Measurements from ENCODE around the gene STK10.

STK10 gene

DNA sequence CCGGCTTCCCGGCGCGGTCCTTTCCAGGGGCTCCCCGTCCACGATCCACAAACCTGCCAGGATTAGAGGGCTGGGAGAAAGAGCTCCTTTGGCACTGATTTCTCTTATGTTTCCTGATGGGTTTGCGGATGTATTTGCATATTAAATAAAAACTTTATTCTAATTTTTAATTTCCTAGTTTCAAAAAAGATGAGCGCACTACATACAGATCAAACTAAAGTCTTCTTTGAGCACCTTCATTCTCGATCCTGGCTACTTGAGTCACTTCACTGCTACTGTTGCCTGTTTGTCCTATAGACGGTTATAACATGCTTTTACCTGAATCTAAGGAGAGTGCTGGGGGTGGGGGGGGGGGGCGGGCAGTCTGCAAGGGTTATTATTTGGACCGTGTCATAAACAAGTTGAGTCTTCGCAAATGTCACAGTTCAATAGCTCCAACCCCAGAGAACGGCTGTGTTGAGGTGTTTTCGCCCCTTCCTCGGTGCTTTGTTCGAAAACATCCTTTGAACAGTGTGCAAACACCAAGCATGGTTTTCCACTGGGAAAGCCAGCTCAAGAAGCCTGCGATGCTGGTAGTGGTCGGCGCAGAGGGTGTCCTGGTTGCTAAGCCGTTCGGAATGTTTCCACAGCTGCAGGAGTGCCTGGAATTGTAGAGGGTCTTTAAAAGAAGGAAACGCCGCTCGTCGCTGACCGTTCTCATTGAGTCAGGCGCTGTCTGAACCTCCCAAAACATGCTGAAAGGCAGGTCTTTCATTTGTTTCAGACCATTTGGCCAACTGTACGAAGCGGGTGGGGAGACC lies 1.1 kb upstream of the STK10 start:
- no peak for DNase-seq

DNA sequence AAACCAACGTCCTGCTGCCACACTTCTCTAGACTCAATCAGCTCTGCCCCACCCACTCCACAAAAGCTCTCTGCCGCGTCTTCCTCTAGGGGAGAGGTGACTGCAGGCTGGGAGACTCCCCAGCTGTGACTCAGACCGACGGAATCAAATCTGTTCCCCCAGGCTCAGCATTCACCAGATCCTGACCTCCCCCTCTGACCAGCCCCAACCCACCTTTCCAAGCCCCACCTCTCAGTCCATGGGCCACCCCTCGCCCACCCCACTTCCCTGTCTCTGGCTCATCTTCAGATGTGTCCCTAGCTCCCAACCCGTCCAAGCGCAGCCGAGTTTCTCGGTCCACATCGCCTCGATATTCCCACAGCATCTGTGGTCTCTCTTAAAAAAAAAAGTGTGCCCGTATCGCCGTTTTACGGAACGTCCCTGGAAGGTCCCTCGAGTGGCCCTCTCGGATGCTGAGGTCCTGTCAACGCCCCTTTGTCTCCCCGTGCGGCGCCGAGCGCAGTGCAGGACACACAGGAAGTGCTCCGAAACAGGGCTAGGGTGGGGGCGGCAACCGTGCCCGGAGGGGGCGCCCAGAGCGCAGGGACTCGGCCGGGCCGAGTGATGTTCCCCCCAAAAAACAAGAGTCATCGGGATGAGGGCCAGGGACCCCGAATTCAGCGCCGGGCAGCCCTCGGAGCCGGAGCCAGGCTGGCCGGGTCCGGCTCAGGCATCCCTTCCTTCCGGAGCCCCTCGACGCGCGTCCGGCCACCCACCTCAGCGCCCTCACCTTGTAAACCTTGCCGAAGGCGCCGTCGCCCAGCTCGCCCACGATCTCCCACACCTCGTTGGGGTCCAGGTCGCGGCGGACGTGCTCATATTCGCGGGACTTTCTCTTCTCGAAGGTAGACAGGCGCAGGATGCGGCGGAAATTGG lies 649 bp downstream of the STK10 start:
- DNase-seq, result no peak

- no peak for DNase-seq
Observed at GRCh38 chr5:172186114-172186695, 1.8 kb downstream of the STK10 start.

GRCh38 chr5:172185096-172185461 lies 2.9 kb downstream of the STK10 start:
- no peak for DNase-seq

- DNase-seq, result no peak
Observed at GRCh38 chr5:172183881-172184280, 4.1 kb downstream of the STK10 start.

DNA sequence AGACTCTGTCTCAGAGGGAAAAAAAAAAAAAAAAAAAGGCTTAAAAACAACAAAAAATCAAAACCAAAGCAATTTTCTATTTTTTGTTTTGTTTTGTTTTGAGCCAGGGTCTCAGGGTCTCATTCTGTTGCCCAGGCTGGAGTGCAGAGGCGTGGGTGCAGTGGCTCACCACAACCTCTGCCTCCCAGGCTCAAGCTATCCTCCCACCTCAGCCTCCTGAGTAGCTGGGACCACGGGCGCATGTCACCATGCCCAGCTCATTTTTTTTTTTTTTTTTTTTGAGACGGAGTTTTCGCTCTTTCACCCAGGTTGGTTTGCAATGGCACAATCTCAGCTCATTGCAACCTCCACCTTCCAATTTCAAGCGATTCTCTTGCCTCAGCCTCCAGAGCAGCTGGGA lies 5.7 kb downstream of the STK10 start:
- DNase-seq, result no peak

GRCh38 chr5:172180936-172181335 lies 7.1 kb downstream of the STK10 start:
- DNase-seq, result no peak

DNA sequence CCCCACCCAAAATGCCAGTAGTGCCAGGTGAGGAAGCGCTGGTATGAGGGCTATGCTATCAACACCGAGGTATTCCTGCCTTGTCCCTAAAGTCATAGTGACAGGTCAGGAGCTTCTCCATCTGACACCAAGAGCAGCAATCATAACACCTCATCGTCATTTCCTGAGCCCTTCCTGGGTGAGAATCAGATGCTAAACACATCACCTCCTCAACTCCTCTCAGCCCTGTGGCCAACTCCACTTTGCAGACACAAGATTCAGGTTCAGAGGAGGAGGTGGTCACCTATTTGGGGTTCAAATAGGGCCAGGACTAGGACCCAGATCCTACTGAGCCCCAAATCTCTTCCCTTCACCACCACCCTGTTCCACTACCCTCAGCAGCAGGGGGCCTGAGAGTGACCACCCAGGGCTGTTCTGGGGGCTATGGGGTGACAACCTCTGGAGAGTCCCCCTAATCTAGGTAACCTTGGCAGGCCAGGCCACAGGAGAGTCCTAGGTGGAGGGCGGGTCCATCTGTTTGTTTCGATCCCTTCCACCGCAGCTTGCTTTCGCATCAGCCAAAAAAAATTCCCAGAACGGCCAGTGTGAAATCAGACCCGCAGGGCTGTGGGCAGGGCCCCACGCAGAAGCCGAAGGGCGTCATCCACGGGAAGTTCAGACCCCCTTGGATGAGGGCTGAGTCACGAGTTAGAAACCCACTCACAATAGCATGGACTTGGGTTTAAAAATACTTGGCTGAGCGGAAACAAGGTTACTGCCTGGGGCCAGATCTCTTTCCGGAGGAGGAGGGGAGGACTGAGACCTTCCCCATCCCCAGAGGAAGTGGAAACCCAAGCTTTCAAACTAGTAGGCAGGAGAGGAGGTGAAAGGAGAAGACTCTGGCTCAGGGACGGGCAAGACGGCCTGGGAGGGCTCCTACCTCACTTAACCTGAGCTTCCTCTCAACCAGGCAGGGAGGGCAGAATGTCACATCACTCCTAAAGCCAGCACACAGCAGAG lies 8.7 kb downstream of the STK10 start:
- DNase-seq, result no peak

DNA sequence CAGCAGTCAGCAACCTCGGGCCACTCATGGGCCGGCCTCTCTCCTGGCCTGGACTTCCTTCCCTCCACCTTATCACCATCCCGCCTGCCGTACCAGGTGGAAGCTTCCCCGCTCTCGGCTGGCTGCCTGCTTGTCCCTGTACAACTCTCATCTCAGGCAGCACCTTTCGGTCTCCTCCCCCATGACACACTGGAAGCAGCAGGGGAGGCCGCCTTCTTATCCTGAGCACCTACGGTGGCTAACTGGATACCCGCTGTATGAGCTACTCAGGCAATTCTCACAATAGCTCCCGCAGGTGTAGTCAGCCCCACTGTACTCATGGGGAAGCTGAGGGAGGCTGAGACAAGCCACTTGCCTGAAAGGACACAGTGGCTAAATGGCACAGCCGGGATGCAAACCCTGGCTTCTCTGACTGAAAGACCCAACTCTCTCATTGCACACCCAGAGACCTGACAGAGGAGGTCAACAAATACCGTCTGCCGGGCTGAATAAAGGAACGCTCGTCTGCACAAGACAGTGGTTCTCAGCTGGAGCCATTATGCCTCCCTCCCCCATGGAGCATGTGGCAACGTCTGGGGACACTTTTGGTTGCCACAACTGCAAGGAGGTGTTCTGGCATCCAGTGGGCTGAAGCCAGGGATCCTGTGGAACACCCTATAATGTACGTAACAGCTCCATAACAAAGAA lies 9.6 kb downstream of the STK10 start:
- no peak for DNase-seq

DNA sequence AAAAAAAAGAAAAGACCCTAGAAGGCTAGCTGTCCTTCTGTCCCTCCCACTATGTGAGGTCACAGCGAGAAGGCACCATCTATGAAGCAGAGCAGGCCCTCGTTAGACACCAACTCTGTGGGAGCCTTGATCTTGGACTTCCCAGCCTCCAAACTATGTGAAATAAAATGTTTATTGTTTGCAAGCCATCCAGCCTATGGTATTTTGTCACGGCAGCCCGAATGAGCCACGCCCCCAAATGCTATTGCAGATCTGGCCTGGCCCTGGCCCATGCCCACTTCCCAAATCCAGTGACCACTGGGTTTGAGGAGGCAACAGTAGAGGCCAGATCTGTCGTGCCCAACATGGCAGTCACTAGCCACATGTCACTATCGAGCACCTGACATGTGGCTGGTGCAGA lies 10.8 kb downstream of the STK10 start:
- DNase-seq, result no peak

DNA sequence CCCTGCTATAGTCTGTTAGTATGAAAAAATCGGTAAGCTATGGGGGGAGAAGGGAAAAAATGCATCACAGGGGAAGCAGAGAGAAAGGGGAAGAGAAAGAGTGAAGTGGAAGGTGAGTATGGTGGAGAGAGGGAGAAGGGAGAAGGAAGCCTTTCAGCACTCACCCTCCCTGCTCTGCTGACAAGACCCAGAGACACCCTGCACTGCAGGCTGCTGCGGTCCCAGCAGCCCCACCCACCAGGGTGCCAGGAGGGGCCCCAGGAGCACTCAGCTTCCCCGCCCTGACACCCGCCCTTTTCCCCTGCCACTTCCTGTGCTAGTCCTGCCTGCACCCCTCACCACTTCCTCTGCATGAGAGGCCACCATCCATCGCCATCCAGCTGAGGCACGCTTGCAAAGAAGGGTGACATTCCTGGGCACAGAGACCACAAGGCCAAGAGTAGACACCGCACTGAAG lies 12.7 kb downstream of the STK10 start:
- DNase-seq, result no peak

- no peak for DNase-seq
Observed at GRCh38 chr5:172173564-172174153, 14.4 kb downstream of the STK10 start.

GRCh38 chr5:172172912-172173563 lies 15.0 kb downstream of the STK10 start:
- DNase-seq, result no peak

DNA sequence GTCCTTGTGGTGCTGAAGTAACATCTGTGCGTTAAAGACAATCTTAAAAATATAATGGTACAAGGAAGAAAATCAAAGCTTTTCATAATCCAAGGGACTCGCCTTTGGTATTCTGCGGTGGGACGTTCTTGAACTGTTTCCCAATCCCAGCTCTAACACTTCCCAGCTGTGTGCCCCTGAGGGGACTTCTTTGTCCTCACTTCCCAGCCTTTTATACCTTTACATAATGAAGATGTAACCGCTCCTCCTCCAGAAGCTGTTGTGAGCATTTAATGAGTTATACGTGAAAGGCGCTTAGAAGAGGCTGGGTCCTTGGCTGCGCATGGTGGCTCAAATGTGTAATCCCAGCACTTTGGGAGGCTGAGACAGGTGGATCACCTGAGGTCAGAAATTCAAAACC lies 16.9 kb downstream of the STK10 start:
- no peak for DNase-seq

DNA sequence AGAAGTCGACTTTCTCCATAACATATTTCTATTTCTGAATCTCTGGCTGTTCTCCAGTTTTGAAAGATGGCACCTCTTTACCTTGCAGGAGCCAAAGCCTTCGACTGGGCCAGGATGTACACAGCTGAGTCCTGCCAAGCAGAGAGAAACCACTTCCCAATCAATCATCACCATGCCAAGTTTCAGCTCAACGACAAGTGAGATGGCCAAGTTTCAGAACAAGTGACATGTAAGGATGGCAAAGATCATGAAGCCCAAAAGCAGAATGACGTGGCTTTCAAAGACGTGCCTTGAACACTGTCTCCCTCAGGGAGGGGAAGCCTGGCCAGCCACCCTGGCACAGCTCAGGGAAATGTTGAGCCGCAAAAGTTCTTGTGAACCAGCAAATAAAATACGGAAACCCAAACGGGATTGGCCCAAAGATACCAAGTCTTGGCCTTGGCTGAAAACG lies 17.7 kb downstream of the STK10 start:
- no peak for DNase-seq

DNA sequence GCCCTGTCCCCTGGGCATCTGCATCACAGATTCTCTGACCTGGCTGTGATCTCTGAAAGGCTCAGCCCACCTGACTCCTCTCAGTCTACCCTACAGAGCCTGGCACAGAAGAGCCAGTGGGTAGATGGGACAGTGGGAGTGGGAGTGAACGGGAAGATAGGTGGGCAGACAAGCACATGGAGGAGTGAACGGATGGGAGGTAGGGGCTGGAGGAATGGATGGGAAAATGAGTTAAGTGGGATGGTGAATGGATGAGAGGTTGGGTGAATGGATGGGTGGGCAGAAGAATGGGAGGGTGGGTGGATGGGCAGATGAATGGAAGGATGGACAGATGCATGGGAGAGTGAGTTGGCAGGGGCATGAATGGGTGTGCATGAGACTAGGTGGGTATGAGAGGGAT lies 18.8 kb downstream of the STK10 start:
- DNase-seq, result no peak

DNA sequence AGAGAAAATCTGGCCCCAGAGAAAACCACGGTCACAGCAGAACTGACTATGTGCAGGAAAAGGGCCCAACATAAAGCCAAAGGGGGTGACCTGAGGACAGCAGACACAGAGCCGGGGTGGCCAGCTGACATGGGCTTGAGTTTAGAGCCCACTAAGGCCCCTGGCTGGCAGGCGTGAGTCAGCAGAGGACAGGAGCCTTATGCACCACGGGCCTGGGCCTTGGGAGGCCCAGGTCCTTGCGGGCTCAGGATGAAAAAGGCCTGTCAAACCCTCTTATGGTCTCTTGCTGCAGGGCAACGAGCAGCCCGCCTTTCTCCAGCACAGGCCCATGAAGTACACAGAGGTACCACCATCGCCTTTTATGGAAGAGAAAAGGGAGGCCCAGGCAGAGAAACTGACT lies 19.7 kb downstream of the STK10 start:
- DNase-seq, result no peak

DNA sequence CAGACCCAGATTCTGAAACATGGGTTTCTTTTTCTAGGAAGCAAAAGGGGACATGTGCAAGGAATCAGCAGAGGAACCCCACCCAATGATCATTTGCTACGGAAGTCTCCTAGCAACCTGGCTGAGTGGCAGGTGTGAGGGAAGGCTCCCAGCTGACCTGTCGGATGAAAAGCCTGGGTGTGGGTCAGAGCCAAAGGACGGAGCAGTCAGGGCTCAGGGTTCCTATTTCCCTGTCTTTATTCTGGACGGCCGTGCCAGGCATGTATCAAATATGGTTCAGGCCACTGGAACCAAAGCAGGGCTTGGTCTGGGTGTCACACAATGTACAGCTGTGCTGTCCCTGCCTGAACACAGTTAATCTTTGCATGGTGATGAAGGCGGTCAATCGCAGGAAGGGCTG lies 20.1 kb downstream of the STK10 start:
- no peak for DNase-seq

DNA sequence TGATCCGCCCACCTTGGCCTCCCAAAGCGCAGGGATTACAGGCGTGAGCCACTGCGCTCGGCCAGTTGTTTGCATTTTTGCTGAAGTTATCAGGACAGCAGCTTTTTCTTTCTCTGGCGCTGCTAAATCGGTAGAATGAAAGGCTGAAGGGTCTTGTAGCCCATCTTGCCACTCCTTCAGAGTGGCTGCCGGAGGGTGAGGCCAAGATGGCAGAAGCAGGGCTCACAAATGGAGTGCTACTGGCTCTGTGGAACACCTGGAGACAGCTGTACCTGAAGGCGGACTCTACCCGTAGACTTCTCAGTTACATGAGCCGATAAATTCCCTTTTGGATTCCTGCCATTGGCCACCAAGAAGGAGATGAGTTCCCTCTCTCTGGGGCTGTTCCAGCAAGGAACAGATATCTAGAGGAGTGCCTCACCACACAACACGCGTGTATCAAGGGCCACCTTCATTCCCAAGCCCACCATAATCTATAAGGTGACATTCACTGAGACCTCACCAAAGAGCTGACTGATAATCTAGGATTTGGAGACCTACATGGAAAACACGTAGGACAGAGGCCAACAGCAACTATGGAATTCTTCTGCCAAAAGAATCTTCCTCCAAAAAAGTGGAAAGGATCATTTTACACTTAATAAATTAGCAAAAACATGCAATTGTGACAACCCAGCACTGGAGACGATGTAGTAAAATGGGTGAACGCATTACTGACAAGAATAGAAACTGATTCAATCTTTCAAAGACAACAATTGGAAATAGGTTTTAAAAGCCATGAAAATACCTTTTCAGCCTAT lies 21.8 kb downstream of the STK10 start:
- no peak for DNase-seq

- DNase-seq, result no peak
Observed at GRCh38 chr5:172165465-172165864, 22.6 kb downstream of the STK10 start.
